NCI-H1092 treated with DMSO at 0.1 percent for 48 hours (cell line): Measurements from ENCODE around the gene ATP8B4.

Source experiments
- DNase-seq: peaks from one replicate; lab custom pipeline; 2025; lab: John Stamatoyannopoulos, UW

ATP8B4 gene

GRCh38 chr15:49927189-49927861, 191.7 kb downstream of the ATP8B4 start:
- no peak for DNase-seq

- DNase-seq: no peak
These were observed 192.3 kb downstream of the ATP8B4 start for GRCh38 chr15:49926740-49927139.

- DNase-seq: no peak
These were observed 195.4 kb downstream of the ATP8B4 start for GRCh38 chr15:49923671-49924070.

GRCh38 chr15:49919034-49919433, 200.0 kb downstream of the ATP8B4 start:
- DNase-seq: no peak

- DNase-seq: no peak
These were observed 200.9 kb downstream of the ATP8B4 start for GRCh38 chr15:49918121-49918520.

- no peak for DNase-seq
These were observed 202.0 kb downstream of the ATP8B4 start for GRCh38 chr15:49916998-49917397.

- no peak for DNase-seq
These were observed 203.2 kb downstream of the ATP8B4 start for GRCh38 chr15:49915822-49916221.

- DNase-seq: no peak
These were observed 210.1 kb downstream of the ATP8B4 start for GRCh38 chr15:49908933-49909295.

GRCh38 chr15:49908236-49908932, 210.6 kb downstream of the ATP8B4 start:
- DNase-seq: no peak

GRCh38 chr15:49906966-49907365, 212.1 kb downstream of the ATP8B4 start:
- DNase-seq: no peak

- no peak for DNase-seq
These were observed 213.8 kb downstream of the ATP8B4 start for GRCh38 chr15:49905221-49905620.

GRCh38 chr15:49904296-49904695, 214.7 kb downstream of the ATP8B4 start:
- no peak for DNase-seq

- no peak for DNase-seq
These were observed 216.1 kb downstream of the ATP8B4 start for GRCh38 chr15:49902685-49903501.

GRCh38 chr15:49901996-49902684, 216.9 kb downstream of the ATP8B4 start:
- DNase-seq: no peak

- no peak for DNase-seq
These were observed 217.7 kb downstream of the ATP8B4 start for GRCh38 chr15:49901321-49901720.

GRCh38 chr15:49900903-49901235, 218.2 kb downstream of the ATP8B4 start:
- DNase-seq: no peak

- no peak for DNase-seq
These were observed 218.8 kb downstream of the ATP8B4 start for GRCh38 chr15:49900006-49900902.

- no peak for DNase-seq
These were observed 220.3 kb downstream of the ATP8B4 start for GRCh38 chr15:49898575-49899283.

- DNase-seq: no peak
These were observed 220.9 kb downstream of the ATP8B4 start for GRCh38 chr15:49898097-49898496.

- no peak for DNase-seq
These were observed 223.4 kb downstream of the ATP8B4 start for GRCh38 chr15:49895347-49896223.
